A549 (cell line): ENCODE data around the gene ENTPD8. TPM values are rescaled to one million over a fixed set of nuclear protein-coding genes. Genes with fewer than 3 reads are reported as not detected.
A peak's percentile ranks its signal among the peaks of the same experiment; 100 is the strongest.

Source experiments
- ATAC-seq, 2 experiments: fragments of 200-7000 bp in 1 of 2; fragments of >200 bp in 1 of 2; cut with Nextera tagmentation in 1 of 2; cut with Tn5 transposase in 1 of 2; 3 replicates each; pipeline versions ENCODE4 v1.8.0 to v1.9.1; 2018 to 2020; ENCODE audit warnings: mild to moderate bottlenecking in 1 of 2, moderate library complexity in 1 of 2
- CTCF ChIA-PET: fragments of 300-600 bp; sonication (Branson Sonifier 250); formaldehyde crosslinking; extraction: SDS; loops from one replicate; lab custom pipeline; 2021; ENCODE audit warnings: antibody characterized with exemption, inconsistent platforms; lab: Yijun Ruan, JAX
- POLR2A ChIA-PET: fragments of 350-600 bp; formaldehyde crosslinking; extraction: SDS; loops from one replicate; lab custom pipeline; 2021; ENCODE audit warnings: antibody characterized with exemption, inconsistent platforms; lab: Yijun Ruan, JAX
- DNase-seq, 2 experiments: peaks; one replicate each; pipeline versions ENCODE4 v3.0.0 to v3.0.0-alpha.2; 2011 to 2016; ENCODE audit warnings: low read depth in 1 of 2, low spot score in 1 of 2
- FAIRE-seq: peaks from 2 replicates; lab custom pipeline; 2011; peaks lifted over from hg19 to GRCh38; lab: Jason Lieb, UNC
- H3K27ac ChIP-seq, 2 experiments: fragments of >200 bp; sonication (Bioruptor Twin); formaldehyde crosslinking; 3 replicates each; pipeline ENCODE4 v1.5.1; 2016 to 2017
- H3K4me1 ChIP-seq: fragments of >200 bp; sonication (Bioruptor Twin); formaldehyde crosslinking; 3 replicates; pipeline ENCODE4 v1.6.1; 2016
- H3K4me2 ChIP-seq: fragments of >200 bp; sonication (Bioruptor Twin); formaldehyde crosslinking; 3 replicates; pipeline ENCODE4 v1.6.1; 2016
- H3K4me3 ChIP-seq: fragments of >200 bp; sonication (Bioruptor Twin); formaldehyde crosslinking; 3 replicates; pipeline ENCODE4 v1.5.1; 2016
- H3K9me3 ChIP-seq: fragments of >200 bp; sonication (Bioruptor Twin); formaldehyde crosslinking; 3 replicates; pipeline ENCODE4 v1.6.1; 2016
- BCL3 ChIP-seq: fragments of >200 bp; sonication (Bioruptor Twin); formaldehyde crosslinking; IDR thresholded peaks from 3 replicates; pipeline ENCODE4 v1.6.1; 2016
- BHLHE40 ChIP-seq: IDR thresholded peaks from 2 replicates; pipeline ENCODE4 v1.6.1; 2012; ENCODE audit warnings: low read depth, low read length, inconsistent platforms
- CEBPB ChIP-seq, 2 experiments: fragments of >200 bp in 1 of 2; sonication (Bioruptor Twin) in 1 of 2; formaldehyde crosslinking in 1 of 2; IDR thresholded peaks; 2 replicates each; pipeline ENCODE4 v1.6.1; 2012 to 2016
- CHD2 ChIP-seq: fragments of 150-350 bp; IDR thresholded peaks from 2 replicates; pipeline ENCODE4 v1.6.1; 2014; ENCODE audit warnings: low read length; ENCODE audit not compliant: partially characterized antibody
- EHF ChIP-seq: fragments of 250-450 bp; sonication (Bioruptor Pico); IDR thresholded peaks from 2 replicates; pipeline ENCODE4 v1.5.0; 2020; ENCODE audit warnings: mild to moderate bottlenecking
- EHMT2 ChIP-seq: fragments of 200-600 bp; sonication (generic); IDR thresholded peaks from 2 replicates; pipeline ENCODE4 v1.6.1; 2016; ENCODE audit warnings: antibody characterized with exemption, low read depth, mild to moderate bottlenecking, moderate library complexity
- EP300 ChIP-seq, 2 experiments: fragments of >200 bp; sonication (Bioruptor Twin); formaldehyde crosslinking; IDR thresholded peaks; 2 replicates in 1 of 2; 3 replicates in 1 of 2; pipeline ENCODE4 v1.6.1; 2016 to 2017
- FOSB ChIP-seq: fragments of 250-450 bp; sonication (Bioruptor Pico); IDR thresholded peaks from 2 replicates; pipeline ENCODE4 v1.5.0; 2020; ENCODE audit warnings: mild to moderate bottlenecking, moderate library complexity
- FOXS1 ChIP-seq: fragments of 250-450 bp; sonication (Bioruptor Pico); IDR thresholded peaks from 2 replicates; pipeline ENCODE4 v1.5.0; 2020; ENCODE audit warnings: mild to moderate bottlenecking, moderate library complexity
- GATA3 ChIP-seq: IDR thresholded peaks from 2 replicates; pipeline ENCODE4 v1.6.1; 2012; ENCODE audit warnings: borderline replicate concordance
- HDAC2 ChIP-seq: fragments of 200-600 bp; sonication (generic); IDR thresholded peaks from 2 replicates; pipeline ENCODE4 v1.6.1; 2016
- HES2 ChIP-seq: fragments of >200 bp; sonication (Bioruptor Twin); formaldehyde crosslinking; IDR thresholded peaks from 2 replicates; pipeline ENCODE4 v1.6.1; 2016
- HOXA7 ChIP-seq: fragments of 250-450 bp; sonication (Bioruptor Pico); IDR thresholded peaks from 2 replicates; pipeline ENCODE4 v1.5.0; 2020; ENCODE audit warnings: mild to moderate bottlenecking, moderate library complexity
- HOXB5 ChIP-seq: fragments of 250-450 bp; sonication (Bioruptor Pico); IDR thresholded peaks from 2 replicates; pipeline ENCODE4 v1.5.0; 2020; ENCODE audit warnings: mild to moderate bottlenecking, moderate library complexity
- JUNB ChIP-seq: fragments of >200 bp; sonication (Bioruptor Twin); formaldehyde crosslinking; IDR thresholded peaks from 2 replicates; pipeline ENCODE4 v1.6.1; 2016
- KDM1A ChIP-seq: fragments of 200-600 bp; sonication (generic); IDR thresholded peaks from 2 replicates; pipeline ENCODE4 v1.6.1; 2016; ENCODE audit warnings: low read depth, mild to moderate bottlenecking
- MAX ChIP-seq: IDR thresholded peaks from 2 replicates; pipeline ENCODE4 v1.6.1; 2012
- NPAS2 ChIP-seq: fragments of 250-450 bp; sonication (Bioruptor Pico); IDR thresholded peaks from 2 replicates; pipeline ENCODE4 v1.8.0; 2022; ENCODE audit warnings: mild to moderate bottlenecking, moderate library complexity, borderline replicate concordance
- PBX3 ChIP-seq: IDR thresholded peaks from 2 replicates; pipeline ENCODE4 v1.6.1; 2012
- POLR2A ChIP-seq: IDR thresholded peaks from 2 replicates; pipeline ENCODE4 v1.6.1; 2012; ENCODE audit warnings: mild to moderate bottlenecking, low read length
- POLR2AphosphoS2 ChIP-seq: conservative IDR thresholded peaks from 2 replicates; pipeline ENCODE4 v1.6.1; 2012; ENCODE audit warnings: low read length, improper control_type of control experiment, inconsistent platforms
- RCOR1 ChIP-seq: fragments of 150-350 bp; IDR thresholded peaks from 2 replicates; pipeline ENCODE4 v1.6.1; 2014; ENCODE audit warnings: antibody characterized with exemption, low read length, low read depth
- RFX5 ChIP-seq: fragments of 450-650 bp; IDR thresholded peaks from 2 replicates; pipeline ENCODE4 v1.7.1; 2014; ENCODE audit warnings: antibody characterized with exemption, mild to moderate bottlenecking, moderate library complexity
- RNF2 ChIP-seq: fragments of 200-600 bp; sonication (generic); IDR thresholded peaks from 2 replicates; pipeline ENCODE4 v1.6.1; 2016; ENCODE audit warnings: low read depth, mild to moderate bottlenecking, antibody characterized with exemption, moderate library complexity, borderline replicate concordance
- SMC3 ChIP-seq: fragments of >200 bp; sonication (Bioruptor Twin); formaldehyde crosslinking; IDR thresholded peaks from 3 replicates; pipeline ENCODE4 v1.6.1; 2018; ENCODE audit warnings: inconsistent platforms
- SREBF2 ChIP-seq: fragments of 450-650 bp; IDR thresholded peaks from 2 replicates; pipeline ENCODE4 v1.6.1; 2014; ENCODE audit warnings: mild to moderate bottlenecking, moderate library complexity
- TFCP2L1 ChIP-seq: fragments of 250-450 bp; sonication (Bioruptor Pico); IDR thresholded peaks from 2 replicates; pipeline ENCODE4 v1.5.0; 2021; ENCODE audit warnings: mild to moderate bottlenecking
- ZC3H11A ChIP-seq: fragments of 450-650 bp; IDR thresholded peaks from 2 replicates; pipeline ENCODE4 v1.6.1; 2014; ENCODE audit warnings: antibody characterized with exemption, mild to moderate bottlenecking
- ZFP36 ChIP-seq: fragments of 450-650 bp; IDR thresholded peaks from 2 replicates; pipeline ENCODE4 v1.6.1; 2014; ENCODE audit warnings: borderline replicate concordance; ENCODE audit not compliant: partially characterized antibody
- ZNF302 ChIP-seq: fragments of 250-450 bp; sonication (Bioruptor Pico); IDR thresholded peaks from 2 replicates; pipeline ENCODE4 v1.9.0; 2021; ENCODE audit warnings: inconsistent platforms, mild to moderate bottlenecking, moderate library complexity
- WGBS: methylation state at CpG from one replicate; pipeline ENCODE4 v1.1.6; 2017; ENCODE audit errors: missing lambda C conversion rate; 5-methylcytosine and 5-hydroxymethylcytosine counted together
- polyA plus RNA-seq, 4 experiments: library from polyadenylated mRNA; depleted of rRNA in 3 of 4; stranded (reverse); fragments of >200 nt; fragmentation: RNase III in 1 of 4; extraction: RNeasy Plus Mini Kit Qiagen cat#74134 plus additional on column Dnase treatment in 1 of 4; gene quantifications; 2 replicates in 3 of 4; 3 replicates in 1 of 4; pipeline ENCODE4 v1.2.3, GENCODE V29; 2011 to 2017

Gene ENTPD8
- polyA plus RNA-seq, 2 of the 4 experiments (the other 2 are of a cell fraction) = 0.18 to 0.36 TPM

GRCh38 chr9:137475666-137476065 is 34.5 kb upstream of the ENTPD8 start:
- FAIRE-seq = peak; percentile 56
- ATAC-seq = no peak
- ChIA-PET CTCF (no interaction called here), POLR2A (no interaction called here)
- Histone ChIP-seq H3K27ac (no peak overlapping the region), H3K4me1 (no peaks in the 10 kb centered on the region), H3K9me3 (peaks cover 17% of the 10 kb centered on the region), H3K4me2 (no peak overlapping the region), H3K4me3 (no peak overlapping the region)
- TF ChIP-seq POLR2A (no peak), FOSB (no peak), KDM1A (no peak), MAX (no peak), EHF (no peak), JUNB (no peak), HOXA7 (CRISPR knock-in tag) (no peak), ZC3H11A (no peak), CEBPB (IDR thresholded peaks at IDR 0.05) (no peak), POLR2AphosphoS2 (no peak), NPAS2 (no peak), RFX5 (no peak), SREBF2 (no peak), BHLHE40 (no peak), GATA3 (no peak)
- DNase-seq = no peak
- WGBS = 23% methylated on average over 3 of the region's 3 CpGs

- no peak for DNase-seq
- WGBS = 77% methylated on average over 18 of the region's 18 CpGs
- no peak for FAIRE-seq
- TF ChIP-seq ZNF302 = no peak
- TF ChIP-seq CHD2 = no peak
- TF ChIP-seq HDAC2 = no peak
- TF ChIP-seq BCL3 = no peak
- no peak for TF ChIP-seq GATA3
- no peak for TF ChIP-seq FOXS1
- no peak for TF ChIP-seq EHMT2
- no peak for TF ChIP-seq ZFP36
- no peak for TF ChIP-seq HES2
- TF ChIP-seq HOXB5 (CRISPR knock-in tag) = no peak
- TF ChIP-seq PBX3 = no peak
- TF ChIP-seq RFX5 = no peak
- no peak for TF ChIP-seq RCOR1
- no peak for TF ChIP-seq POLR2A
- TF ChIP-seq, all 56 proteins: peak for 0
- H3K4me2 ChIP-seq = no peak overlapping the region
- ChIA-PET POLR2A (no interaction called here), CTCF (interaction anchor here (1.2 to 1.5 kb wide), 2 partner anchors 10 to 15 kb away, joined by 3 to 4 read pairs; no protein-coding TSS in a partner anchor)
- no peak overlapping the region for H3K27ac ChIP-seq
- no peaks in the 10 kb centered on the region for H3K4me1 ChIP-seq
- H3K4me3 ChIP-seq = no peak overlapping the region
- ATAC-seq = no peak
- peaks cover 17% of the 10 kb centered on the region for H3K9me3 ChIP-seq
Measured at GRCh38 chr9:137474271-137474670, 33.1 kb upstream of the ENTPD8 start.

- WGBS = 86% methylated on average over 7 of the region's 7 CpGs
- Histone ChIP-seq H3K9me3 (peaks cover 9% of the 10 kb centered on the region), H3K4me3 (no peak overlapping the region), H3K4me2 (no peak overlapping the region), H3K27ac (no peak overlapping the region), H3K4me1 (no peaks in the 10 kb centered on the region)
- ATAC-seq (no peak), DNase-seq (no peak), FAIRE-seq (no peak)
- ChIA-PET POLR2A (no interaction called here), CTCF (no interaction called here)
- TF ChIP-seq HOXB5 (CRISPR knock-in tag) = no peak
- TF ChIP-seq RNF2 = no peak
- no peak for TF ChIP-seq EP300 (IDR thresholded peaks at IDR 0.05)
- no peak for TF ChIP-seq TFCP2L1 (CRISPR knock-in tag)
- no peak for TF ChIP-seq CEBPB (IDR thresholded peaks at IDR 0.05)
- no peak for TF ChIP-seq SMC3
Measured at GRCh38 chr9:137470785-137471184, 29.6 kb upstream of the ENTPD8 start.
